K562 (cell line): ENCODE measurements around the gene IDNK. TPM values are rescaled to one million over a fixed set of nuclear protein-coding genes. Genes with fewer than 3 reads are reported as not detected.
A peak's percentile ranks its signal among the peaks of the same experiment; 100 is the strongest.

Experiments used
- ARID3A ChIP-seq: IDR thresholded peaks from 2 replicates; pipeline ENCODE4 v1.6.1; 2012; ENCODE audit warnings: low read depth, low read length, improper control_type of control experiment, borderline replicate concordance
- BACH1 ChIP-seq: fragments of 200-800 bp; sonication (Bioruptor generic); IDR thresholded peaks from 2 replicates; pipeline ENCODE4 v1.6.1; 2016; ENCODE audit warnings: missing genetic modification characterization, missing compliant biosample characterization
- CREBBP ChIP-seq: IDR thresholded peaks from one replicate; pipeline ENCODE4 v1.6.1; 2012; ENCODE audit warnings: low read depth, mild to moderate bottlenecking, control low read depth, inconsistent platforms, low read length
- CTBP1 ChIP-seq: fragments of 450-650 bp; IDR thresholded peaks from 2 replicates; pipeline ENCODE4 v1.6.1; 2016; ENCODE audit warnings: borderline replicate concordance
- EP300 ChIP-seq: IDR thresholded peaks from 2 replicates; pipeline ENCODE4 v1.6.1; 2012; ENCODE audit warnings: low read length, improper control_type of control experiment
- GTF2E2 ChIP-seq: fragments of 200-800 bp; sonication (Bioruptor generic); IDR thresholded peaks from 2 replicates; pipeline ENCODE4 v1.6.1; 2016; ENCODE audit warnings: missing genetic modification characterization, missing compliant biosample characterization
- KAT7 ChIP-seq: sonication (generic); formaldehyde crosslinking; IDR thresholded peaks from 2 replicates; pipeline ENCODE4 v1.8.0; 2022; ENCODE audit warnings: missing genetic modification reagents, mild to moderate bottlenecking, borderline replicate concordance
- KLF10 ChIP-seq: fragments of 250-450 bp; sonication (Bioruptor Pico); IDR thresholded peaks from 2 replicates; pipeline ENCODE4 v1.6.1; 2021; ENCODE audit warnings: matching md5 sums
- KLF16 ChIP-seq: IDR thresholded peaks from 2 replicates; pipeline ENCODE4 v1.6.1; 2016; ENCODE audit warnings: antibody characterized with exemption
- MAZ ChIP-seq, 2 experiments: fragments of 450-650 bp in 1 of 2; sonication (generic) in 1 of 2; formaldehyde crosslinking; IDR thresholded peaks in 1 of 2; conservative IDR thresholded peaks in 1 of 2; 2 replicates each; pipeline versions ENCODE4 v1.4.0 to v1.5.0; 2020; ENCODE audit warnings: mild to moderate bottlenecking in 1 of 2, missing genetic modification reagents in 1 of 2
- NCOA4 ChIP-seq: fragments of 450-650 bp; IDR thresholded peaks from 2 replicates; pipeline ENCODE4 v1.6.1; 2018; ENCODE audit warnings: mild to moderate bottlenecking; ENCODE audit not compliant: partially characterized antibody
- NONO ChIP-seq, 2 experiments: fragments of 200-400 bp in 1 of 2; fragments of 450-650 bp in 1 of 2; formaldehyde crosslinking in 1 of 2; IDR thresholded peaks; 2 replicates each; pipeline ENCODE4 v1.6.1; 2017; ENCODE audit warnings: low read depth in 2 of 2, mild to moderate bottlenecking in 2 of 2, moderate library complexity in 2 of 2, low read length in 1 of 2
- POLR2H ChIP-seq: IDR thresholded peaks from 2 replicates; pipeline ENCODE4 v1.6.1; 2016; ENCODE audit warnings: missing genetic modification characterization, low read depth, mild to moderate bottlenecking, control low read depth, missing compliant biosample characterization, moderate library complexity
- PYGO2 ChIP-seq: fragments of 450-650 bp; IDR thresholded peaks from 2 replicates; pipeline ENCODE4 v1.6.1; 2016; ENCODE audit warnings: mild to moderate bottlenecking, missing genetic modification characterization, moderate library complexity, missing compliant biosample characterization
- RB1 ChIP-seq: fragments of 450-650 bp; IDR thresholded peaks from 2 replicates; pipeline ENCODE4 v1.6.1; 2017; ENCODE audit warnings: low read depth, mild to moderate bottlenecking
- SIN3A ChIP-seq, 2 experiments: fragments of 150-350 bp in 1 of 2; IDR thresholded peaks; 2 replicates each; pipeline ENCODE4 v1.6.1; 2011 to 2016; ENCODE audit warnings: borderline replicate concordance in 2 of 2, low read depth in 2 of 2, low read length in 2 of 2, mild to moderate bottlenecking in 2 of 2, moderate library complexity in 2 of 2; ENCODE audit not compliant: control insufficient read depth in 1 of 2
- SMAD4 ChIP-seq: fragments of 250-450 bp; sonication (Bioruptor Pico); conservative IDR thresholded peaks from 2 replicates; pipeline ENCODE4 v1.8.0; 2021; ENCODE audit warnings: inconsistent platforms, mild to moderate bottlenecking, moderate library complexity
- TARDBP ChIP-seq: fragments of 450-650 bp; IDR thresholded peaks from 2 replicates; pipeline ENCODE4 v1.6.1; 2016
- TFAM ChIP-seq: fragments of 250-450 bp; sonication (Bioruptor Pico); conservative IDR thresholded peaks from 2 replicates; pipeline ENCODE4 v1.5.0; 2021; ENCODE audit warnings: mild to moderate bottlenecking, moderate library complexity
- ZNF175 ChIP-seq: fragments of 200-800 bp; sonication (Bioruptor generic); IDR thresholded peaks from 2 replicates; pipeline ENCODE4 v1.6.1; 2016; ENCODE audit warnings: low read depth, mild to moderate bottlenecking, missing genetic modification characterization, missing compliant biosample characterization
- ZNF644 ChIP-seq: fragments of 200-800 bp; sonication (Bioruptor generic); IDR thresholded peaks from 2 replicates; pipeline ENCODE4 v1.6.1; 2016; ENCODE audit warnings: low read depth, missing genetic modification characterization, missing compliant biosample characterization
- ZNF79 ChIP-seq: fragments of 250-450 bp; sonication (Bioruptor Pico); IDR thresholded peaks from 2 replicates; pipeline ENCODE4 v1.4.0; 2020; ENCODE audit warnings: low read depth, mild to moderate bottlenecking, moderate library complexity
- polyA plus RNA-seq, 8 experiments: library from polyadenylated mRNA; depleted of rRNA in 4 of 8; stranded (reverse) in 5 of 8; unstranded in 3 of 8; fragments of >200 nt; fragmentation: Nextera tagmentation in 2 of 8; fragmentation: Illumina TruSeq in 1 of 8; extraction: Ambion mirVana in 2 of 8; extraction: Trizol in 1 of 8; gene quantifications; 2 replicates each; pipeline versions ENCODE4 v1.2.1 to v1.2.3, GENCODE V29; 2011 to 2014; ENCODE audit warnings: inconsistent platforms in 1 of 8, missing spikeins in 1 of 8
- total RNA-seq, 7 experiments: library from RNA; depleted of rRNA in 6 of 7; stranded (reverse); fragments of >200 nt in 6 of 7; fragmentation: Illumina TruSeq in 2 of 7; extraction: Trizol in 2 of 7; gene quantifications; 2 replicates each; pipeline versions ENCODE4 v1.2.1 to v1.2.3, GENCODE V29; 2011 to 2021; ENCODE audit warnings: low replicate concordance in 1 of 7
- TF ChIP-seq, protein P1 (sequence below): fragments of 200-800 bp; sonication (Bioruptor generic); IDR thresholded peaks from 2 replicates; pipeline ENCODE4 v1.6.1; 2017; ENCODE audit warnings: missing genetic modification characterization, missing compliant biosample characterization
- TF ChIP-seq, protein P2 (sequence below): sonication (generic); formaldehyde crosslinking; IDR thresholded peaks from 2 replicates; pipeline ENCODE4 v1.8.1; 2023; ENCODE audit warnings: mild to moderate bottlenecking, missing genetic modification reagents

The IDNK gene
- total and polyA plus RNA-seq, 9 of the 15 experiments (the other 6 are each of a cell fraction or from before 2014, with no cell fraction given), result 0.41 to 1.1 (median 0.55) TPM

- TF ChIP-seq POLR2H (tag) (peak; percentile 21; the same call in 1 of the 2 replicates), GTF2E2 (tag) (0 out of 2 replicates have a peak, but pooled peaks have one; percentile 50), PYGO2 (tag) (no peak), ARID3A (no peak), TARDBP (no peak), NCOA4 (no peak), ZNF79 (CRISPR knock-in tag) (no peak), NONO (IDR thresholded peaks at IDR 0.05; ENCODE audit: low read depth in 2 of 2, low read length in 1 of 2) (peak in 1 of 2 experiments; percentile 60; a peak in 2 of 4 replicates), CREBBP (no peak), SIN3A (IDR thresholded peaks at IDR 0.05; ENCODE audit: borderline replicate concordance in 2 of 2, control insufficient read depth in 1 of 2, low read depth in 2 of 2, low read length in 2 of 2) (no peak), EP300 (no peak), KLF16 (no peak), TFAM (no peak), BACH1 (tag) (no peak), ZNF175 (no peak), SMAD4 (CRISPR knock-in tag) (0 out of 2 replicates have a peak, but pooled peaks have one; percentile 23), MAZ (CRISPR knock-in tag; conservative IDR thresholded peaks at IDR 0.05 in 1 of 2, IDR thresholded peaks at IDR 0.05 in 1 of 2) (peak in 1 of 2 experiments; percentile 53; a peak in 1 of 4 replicates), ZNF644 (tag) (no peak), KAT7 (CRISPR knock-in tag) (no peak), KLF10 (CRISPR knock-in tag) (no peak), CTBP1 (peak; percentile 27), RB1 (0 out of 2 replicates have a peak, but pooled peaks have one; percentile 7)
- TF ChIP-seq, protein P1, sequence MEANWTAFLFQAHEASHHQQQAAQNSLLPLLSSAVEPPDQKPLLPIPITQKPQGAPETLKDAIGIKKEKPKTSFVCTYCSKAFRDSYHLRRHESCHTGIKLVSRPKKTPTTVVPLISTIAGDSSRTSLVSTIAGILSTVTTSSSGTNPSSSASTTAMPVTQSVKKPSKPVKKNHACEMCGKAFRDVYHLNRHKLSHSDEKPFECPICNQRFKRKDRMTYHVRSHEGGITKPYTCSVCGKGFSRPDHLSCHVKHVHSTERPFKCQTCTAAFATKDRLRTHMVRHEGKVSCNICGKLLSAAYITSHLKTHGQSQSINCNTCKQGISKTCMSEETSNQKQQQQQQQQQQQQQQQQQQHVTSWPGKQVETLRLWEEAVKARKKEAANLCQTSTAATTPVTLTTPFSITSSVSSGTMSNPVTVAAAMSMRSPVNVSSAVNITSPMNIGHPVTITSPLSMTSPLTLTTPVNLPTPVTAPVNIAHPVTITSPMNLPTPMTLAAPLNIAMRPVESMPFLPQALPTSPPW (CRISPR knock-in tag), result peak; percentile 55
- TF ChIP-seq, protein P2, sequence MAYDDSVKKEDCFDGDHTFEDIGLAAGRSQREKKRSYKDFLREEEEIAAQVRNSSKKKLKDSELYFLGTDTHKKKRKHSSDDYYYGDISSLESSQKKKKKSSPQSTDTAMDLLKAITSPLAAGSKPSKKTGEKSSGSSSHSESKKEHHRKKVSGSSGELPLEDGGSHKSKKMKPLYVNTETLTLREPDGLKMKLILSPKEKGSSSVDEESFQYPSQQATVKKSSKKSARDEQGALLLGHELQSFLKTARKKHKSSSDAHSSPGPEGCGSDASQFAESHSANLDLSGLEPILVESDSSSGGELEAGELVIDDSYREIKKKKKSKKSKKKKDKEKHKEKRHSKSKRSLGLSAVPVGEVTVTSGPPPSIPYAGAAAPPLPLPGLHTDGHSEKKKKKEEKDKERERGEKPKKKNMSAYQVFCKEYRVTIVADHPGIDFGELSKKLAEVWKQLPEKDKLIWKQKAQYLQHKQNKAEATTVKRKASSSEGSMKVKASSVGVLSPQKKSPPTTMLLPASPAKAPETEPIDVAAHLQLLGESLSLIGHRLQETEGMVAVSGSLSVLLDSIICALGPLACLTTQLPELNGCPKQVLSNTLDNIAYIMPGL, result no peak
Observed at GRCh38 chr9:83622939-83623678, at the start of gene IDNK (continued).
